Measurements from ENCODE around the gene GRID2. TPM values are rescaled to one million over a fixed set of nuclear protein-coding genes. Genes with fewer than 3 reads are reported as not detected.

The GRID2 gene
- total RNA-seq, 2 donors from 2014 or later: 27.3 to 40.4 TPM

- H3K4me1 ChIP-seq (ENCODE audit: control insufficient read depth, insufficient read depth, low read length): no peaks in the 10 kb centered on the region
- no peak overlapping the region for H3K27ac ChIP-seq (ENCODE audit: low read depth, low read length)
- DNase-seq: no peak
- H3K4me1 Mint-ChIP-seq: peaks cover 3% of the 10 kb centered on the region
- TF ChIP-seq CTCF (conservative IDR thresholded peaks at IDR 0.05): no peak
- no peaks in the 10 kb centered on the region for H3K27me3 ChIP-seq (ENCODE audit: control insufficient read depth, insufficient read depth, low read length, poor library complexity, severe bottlenecking)
- no peaks in the 10 kb centered on the region for H3K36me3 Mint-ChIP-seq (ENCODE audit: low read depth)
- 93 to 100% methylated on average over 1 to 2 of the region's 2 CpGs for WGBS, 2 experiments (ENCODE audit: insufficient coverage in 1 of 2, insufficient read length in 1 of 2)
- no peaks in the 10 kb centered on the region for H3K27me3 Mint-ChIP-seq (ENCODE audit: insufficient read depth)
- no peaks in the 10 kb centered on the region for H3K9me3 Mint-ChIP-seq
- H3K9me3 ChIP-seq (ENCODE audit: control insufficient read depth, low read length): no peaks in the 10 kb centered on the region
- H3K36me3 ChIP-seq (ENCODE audit: control insufficient read depth, insufficient read depth, low read length): no peaks in the 10 kb centered on the region
- no peak overlapping the region for H3K27ac Mint-ChIP-seq
- H3K4me3 Mint-ChIP-seq: no peak overlapping the region
- no peak overlapping the region for H3K9ac ChIP-seq (ENCODE audit: extremely low read depth, low read length, poor library complexity, severe bottlenecking)
- no peak overlapping the region for H3K4me3 ChIP-seq (ENCODE audit: low read length)
Measured at GRCh38 chr4:93384887-93385286, 1081.1 kb downstream of the GRID2 start.

GRCh38 chr4:93394545-93395081 is 1090.8 kb downstream of the GRID2 start:
- no peak for TF ChIP-seq CTCF (conservative IDR thresholded peaks at IDR 0.05)
- Histone ChIP-seq H3K9me3 (ENCODE audit: control insufficient read depth, low read length) (no peaks in the 10 kb centered on the region), H3K9ac (ENCODE audit: extremely low read depth, low read length, poor library complexity, severe bottlenecking) (no peak overlapping the region), H3K36me3 (ENCODE audit: control insufficient read depth, insufficient read depth, low read length) (no peaks in the 10 kb centered on the region), H3K27me3 (ENCODE audit: control insufficient read depth, insufficient read depth, low read length, poor library complexity, severe bottlenecking) (no peaks in the 10 kb centered on the region), H3K27ac (ENCODE audit: low read depth, low read length) (no peak overlapping the region), H3K4me1 (ENCODE audit: control insufficient read depth, insufficient read depth, low read length) (no peaks in the 10 kb centered on the region), H3K4me3 (ENCODE audit: low read length) (no peak overlapping the region)
- WGBS, 2 experiments (ENCODE audit: insufficient coverage in 1 of 2, insufficient read length in 1 of 2): 95 to 100% methylated on average over 1 to 2 of the region's 2 CpGs
- H3K4me1 Mint-ChIP-seq: peaks cover 1% of the 10 kb centered on the region
- H3K36me3 Mint-ChIP-seq (ENCODE audit: low read depth): no peaks in the 10 kb centered on the region
- H3K27me3 Mint-ChIP-seq (ENCODE audit: insufficient read depth): no peaks in the 10 kb centered on the region
- no peak overlapping the region for H3K27ac Mint-ChIP-seq
- no peaks in the 10 kb centered on the region for H3K9me3 Mint-ChIP-seq
- no peak for DNase-seq
- no peak overlapping the region for H3K4me3 Mint-ChIP-seq

- no peaks in the 10 kb centered on the region for H3K27me3 Mint-ChIP-seq (ENCODE audit: insufficient read depth)
- no peaks in the 10 kb centered on the region for H3K9me3 Mint-ChIP-seq
- H3K4me3 ChIP-seq (ENCODE audit: low read length): no peak overlapping the region
- no peaks in the 10 kb centered on the region for H3K9me3 ChIP-seq (ENCODE audit: control insufficient read depth, low read length)
- H3K4me1 Mint-ChIP-seq: peaks cover 1% of the 10 kb centered on the region
- no peaks in the 10 kb centered on the region for H3K36me3 Mint-ChIP-seq (ENCODE audit: low read depth)
- 100% methylated on average over 1 of the region's 1 CpG; no CpG with 5 or more reads in 1 of the 2 experiments for WGBS, 2 experiments (ENCODE audit: insufficient coverage in 1 of 2, insufficient read length in 1 of 2)
- no peak overlapping the region for H3K4me3 Mint-ChIP-seq
- H3K27ac ChIP-seq (ENCODE audit: low read depth, low read length): no peak overlapping the region
- no peaks in the 10 kb centered on the region for H3K4me1 ChIP-seq (ENCODE audit: control insufficient read depth, insufficient read depth, low read length)
- DNase-seq: no peak
- no peak for TF ChIP-seq CTCF (conservative IDR thresholded peaks at IDR 0.05)
- H3K9ac ChIP-seq (ENCODE audit: extremely low read depth, low read length, poor library complexity, severe bottlenecking): no peak overlapping the region
- H3K27me3 ChIP-seq (ENCODE audit: control insufficient read depth, insufficient read depth, low read length, poor library complexity, severe bottlenecking): no peaks in the 10 kb centered on the region
- H3K36me3 ChIP-seq (ENCODE audit: control insufficient read depth, insufficient read depth, low read length): no peaks in the 10 kb centered on the region
- no peak overlapping the region for H3K27ac Mint-ChIP-seq
Measured at GRCh38 chr4:93396272-93396671, 1092.5 kb downstream of the GRID2 start.
